Measurements from ENCODE around the gene TCAP. TPM values are rescaled to one million over a fixed set of nuclear protein-coding genes. Genes with fewer than 3 reads are reported as not detected.

TCAP gene
- total and polyA plus RNA-seq, 10 of the 15 experiments (the other 5 are each of a cell fraction or from before 2014, with no cell fraction given): 0.17 to 1.0 (median 0.36) TPM; not detected in 3

GRCh38 chr17:39636927-39637736 is 28.0 kb upstream of the TCAP start, which contains the start of gene STARD3 (continued):
- TF ChIP-seq CTCF (IDR thresholded peaks at IDR 0.05 in 2 of 3, conservative IDR thresholded peaks at IDR 0.05 in 1 of 3; ENCODE audit: control insufficient read depth in 2 of 3, extremely low read depth in 1 of 3, insufficient read depth in 1 of 3, low read depth in 3 of 3, low read length in 3 of 3) (peak in 1 of 3 experiments; percentile 12; a peak in 2 of 6 replicates), LARP7 (IDR thresholded peaks at IDR 0.05) (peak; percentile 83), NFXL1 (IDR thresholded peaks at IDR 0.05; ENCODE audit: borderline replicate concordance) (no peak), ASH2L (IDR thresholded peaks at IDR 0.05; ENCODE audit: borderline replicate concordance, low read depth) (0 out of 2 replicates have a peak, but pooled peaks have one; percentile 90), CHD4 (IDR thresholded peaks at IDR 0.05) (no peak), CBX5 (IDR thresholded peaks at IDR 0.05; ENCODE audit: low read depth) (no peak), ATF3 (IDR thresholded peaks at IDR 0.05; ENCODE audit: borderline replicate concordance, extremely low read depth, low read depth, low read length) (no peak), ZZZ3 (IDR thresholded peaks at IDR 0.05; ENCODE audit: control insufficient read depth, insufficient read length, low read depth) (no peak), RELA (IDR thresholded peaks at IDR 0.05; ENCODE audit: borderline replicate concordance, partially characterized antibody) (peak; percentile 77), TAF1 (IDR thresholded peaks at IDR 0.05; ENCODE audit: borderline replicate concordance, low read depth, low read length) (0 out of 2 replicates have a peak, but pooled peaks have one; percentile 59)
- TF ChIP-seq, protein P1, sequence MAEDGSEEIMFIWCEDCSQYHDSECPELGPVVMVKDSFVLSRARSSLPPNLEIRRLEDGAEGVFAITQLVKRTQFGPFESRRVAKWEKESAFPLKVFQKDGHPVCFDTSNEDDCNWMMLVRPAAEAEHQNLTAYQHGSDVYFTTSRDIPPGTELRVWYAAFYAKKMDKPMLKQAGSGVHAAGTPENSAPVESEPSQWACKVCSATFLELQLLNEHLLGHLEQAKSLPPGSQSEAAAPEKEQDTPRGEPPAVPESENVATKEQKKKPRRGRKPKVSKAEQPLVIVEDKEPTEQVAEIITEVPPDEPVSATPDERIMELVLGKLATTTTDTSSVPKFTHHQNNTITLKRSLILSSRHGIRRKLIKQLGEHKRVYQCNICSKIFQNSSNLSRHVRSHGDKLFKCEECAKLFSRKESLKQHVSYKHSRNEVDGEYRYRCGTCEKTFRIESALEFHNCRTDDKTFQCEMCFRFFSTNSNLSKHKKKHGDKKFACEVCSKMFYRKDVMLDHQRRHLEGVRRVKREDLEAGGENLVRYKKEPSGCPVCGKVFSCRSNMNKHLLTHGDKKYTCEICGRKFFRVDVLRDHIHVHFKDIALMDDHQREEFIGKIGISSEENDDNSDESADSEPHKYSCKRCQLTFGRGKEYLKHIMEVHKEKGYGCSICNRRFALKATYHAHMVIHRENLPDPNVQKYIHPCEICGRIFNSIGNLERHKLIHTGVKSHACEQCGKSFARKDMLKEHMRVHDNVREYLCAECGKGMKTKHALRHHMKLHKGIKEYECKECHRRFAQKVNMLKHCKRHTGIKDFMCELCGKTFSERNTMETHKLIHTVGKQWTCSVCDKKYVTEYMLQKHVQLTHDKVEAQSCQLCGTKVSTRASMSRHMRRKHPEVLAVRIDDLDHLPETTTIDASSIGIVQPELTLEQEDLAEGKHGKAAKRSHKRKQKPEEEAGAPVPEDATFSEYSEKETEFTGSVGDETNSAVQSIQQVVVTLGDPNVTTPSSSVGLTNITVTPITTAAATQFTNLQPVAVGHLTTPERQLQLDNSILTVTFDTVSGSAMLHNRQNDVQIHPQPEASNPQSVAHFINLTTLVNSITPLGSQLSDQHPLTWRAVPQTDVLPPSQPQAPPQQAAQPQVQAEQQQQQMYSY (CRISPR knock-in tag; IDR thresholded peaks at IDR 0.05): no peak
- TF ChIP-seq, protein P2, sequence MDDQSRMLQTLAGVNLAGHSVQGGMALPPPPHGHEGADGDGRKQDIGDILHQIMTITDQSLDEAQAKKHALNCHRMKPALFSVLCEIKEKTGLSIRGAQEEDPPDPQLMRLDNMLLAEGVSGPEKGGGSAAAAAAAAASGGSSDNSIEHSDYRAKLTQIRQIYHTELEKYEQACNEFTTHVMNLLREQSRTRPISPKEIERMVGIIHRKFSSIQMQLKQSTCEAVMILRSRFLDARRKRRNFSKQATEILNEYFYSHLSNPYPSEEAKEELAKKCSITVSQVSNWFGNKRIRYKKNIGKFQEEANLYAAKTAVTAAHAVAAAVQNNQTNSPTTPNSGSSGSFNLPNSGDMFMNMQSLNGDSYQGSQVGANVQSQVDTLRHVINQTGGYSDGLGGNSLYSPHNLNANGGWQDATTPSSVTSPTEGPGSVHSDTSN (IDR thresholded peaks at IDR 0.05; ENCODE audit: insufficient replicate concordance, low read depth, low read length): no peak
- TF ChIP-seq, protein P3, sequence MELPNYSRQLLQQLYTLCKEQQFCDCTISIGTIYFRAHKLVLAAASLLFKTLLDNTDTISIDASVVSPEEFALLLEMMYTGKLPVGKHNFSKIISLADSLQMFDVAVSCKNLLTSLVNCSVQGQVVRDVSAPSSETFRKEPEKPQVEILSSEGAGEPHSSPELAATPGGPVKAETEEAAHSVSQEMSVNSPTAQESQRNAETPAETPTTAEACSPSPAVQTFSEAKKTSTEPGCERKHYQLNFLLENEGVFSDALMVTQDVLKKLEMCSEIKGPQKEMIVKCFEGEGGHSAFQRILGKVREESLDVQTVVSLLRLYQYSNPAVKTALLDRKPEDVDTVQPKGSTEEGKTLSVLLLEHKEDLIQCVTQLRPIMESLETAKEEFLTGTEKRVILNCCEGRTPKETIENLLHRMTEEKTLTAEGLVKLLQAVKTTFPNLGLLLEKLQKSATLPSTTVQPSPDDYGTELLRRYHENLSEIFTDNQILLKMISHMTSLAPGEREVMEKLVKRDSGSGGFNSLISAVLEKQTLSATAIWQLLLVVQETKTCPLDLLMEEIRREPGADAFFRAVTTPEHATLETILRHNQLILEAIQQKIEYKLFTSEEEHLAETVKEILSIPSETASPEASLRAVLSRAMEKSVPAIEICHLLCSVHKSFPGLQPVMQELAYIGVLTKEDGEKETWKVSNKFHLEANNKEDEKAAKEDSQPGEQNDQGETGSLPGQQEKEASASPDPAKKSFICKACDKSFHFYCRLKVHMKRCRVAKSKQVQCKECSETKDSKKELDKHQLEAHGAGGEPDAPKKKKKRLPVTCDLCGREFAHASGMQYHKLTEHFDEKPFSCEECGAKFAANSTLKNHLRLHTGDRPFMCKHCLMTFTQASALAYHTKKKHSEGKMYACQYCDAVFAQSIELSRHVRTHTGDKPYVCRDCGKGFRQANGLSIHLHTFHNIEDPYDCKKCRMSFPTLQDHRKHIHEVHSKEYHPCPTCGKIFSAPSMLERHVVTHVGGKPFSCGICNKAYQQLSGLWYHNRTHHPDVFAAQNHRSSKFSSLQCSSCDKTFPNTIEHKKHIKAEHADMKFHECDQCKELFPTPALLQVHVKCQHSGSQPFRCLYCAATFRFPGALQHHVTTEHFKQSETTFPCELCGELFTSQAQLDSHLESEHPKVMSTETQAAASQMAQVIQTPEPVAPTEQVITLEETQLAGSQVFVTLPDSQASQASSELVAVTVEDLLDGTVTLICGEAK (IDR thresholded peaks at IDR 0.05; ENCODE audit: borderline replicate concordance): peak; percentile 97
